Naive B cell (primary cell): Measurements from ENCODE around the gene RBM3. TPM values are rescaled to one million over a fixed set of nuclear protein-coding genes. Genes with fewer than 3 reads are reported as not detected.

ENCODE experiments used
- ATAC-seq, 2 donors: fragments of 150-1000 bp; cut with Tn5 transposase; 2 replicates each; pipeline ENCODE4 v1.10.0; 2021; ENCODE audit warnings: low read depth in 2 of 2, mild to moderate bottlenecking in 2 of 2, moderate library complexity in 2 of 2
- DNase-seq: peaks from one replicate; pipeline ENCODE4 v3.0.0; 2022
- H3K27ac Mint-ChIP-seq, 6 donors: one replicate each; pipeline ENCODE4 v1.8.0; 2020 to 2022; ENCODE audit warnings: mild to moderate bottlenecking in 6 of 6, mixed read lengths in 6 of 6, moderate library complexity in 5 of 6, inconsistent platforms in 2 of 6
- H3K27me3 Mint-ChIP-seq, 3 donors: one replicate each; pipeline ENCODE4 v1.8.0; 2021 to 2022; ENCODE audit warnings: mixed read lengths in 3 of 3, mild to moderate bottlenecking in 1 of 3
- H3K36me3 Mint-ChIP-seq, 2 donors: one replicate each; pipeline ENCODE4 v1.8.0; 2020 to 2022; ENCODE audit warnings: mixed read lengths in 2 of 2, inconsistent platforms in 1 of 2, mild to moderate bottlenecking in 1 of 2
- H3K4me1 Mint-ChIP-seq, 3 donors: one replicate each; pipeline ENCODE4 v1.8.0; 2020 to 2022; ENCODE audit warnings: mixed read lengths in 3 of 3, inconsistent platforms in 1 of 3, mild to moderate bottlenecking in 1 of 3, moderate library complexity in 1 of 3
- H3K4me3 Mint-ChIP-seq, 8 donors: one replicate each; pipeline ENCODE4 v1.8.0; 2020 to 2022; ENCODE audit warnings: mild to moderate bottlenecking in 8 of 8, mixed read lengths in 8 of 8, moderate library complexity in 8 of 8, inconsistent platforms in 2 of 8
- H3K9me3 Mint-ChIP-seq, 7 donors: one replicate each; pipeline ENCODE4 v1.8.0; 2020 to 2022; ENCODE audit warnings: mixed read lengths in 7 of 7, mild to moderate bottlenecking in 5 of 7, inconsistent platforms in 2 of 7, moderate library complexity in 1 of 7
- polyA plus RNA-seq, 6 donors: library from polyadenylated mRNA; unstranded; fragments of 300-500 nt; fragmentation: Illumina TruSeq; gene quantifications; one replicate each; pipeline ENCODE4 v1.2.3, GENCODE V29; 2021; ENCODE audit warnings: low read depth in 6 of 6

RBM3 gene
- polyA plus RNA-seq, 6 donors from 2014 or later, result 231 to 340 (median 264) TPM

- H3K27ac Mint-ChIP-seq, result no peak overlapping the region
- no peaks in the 10 kb centered on the region for H3K4me1 Mint-ChIP-seq
- H3K4me3 Mint-ChIP-seq, result no peak overlapping the region
- ATAC-seq, result no peak
- DNase-seq, result no peak
- H3K27me3 Mint-ChIP-seq, result peaks cover 0 to 6% (median 0%) of the 10 kb centered on the region in 3 donors
- no peaks in the 10 kb centered on the region for H3K36me3 Mint-ChIP-seq
- H3K9me3 Mint-ChIP-seq, result peaks cover 0 to 7% (median 0%) of the 10 kb centered on the region in 7 donors
These were observed 37.4 kb downstream of the RBM3 start for GRCh38 chrX:48611703-48612102.

- Mint-ChIP-seq H3K4me1 (no peaks in the 10 kb centered on the region), H3K27me3 (peaks cover 0 to 8% (median 0%) of the 10 kb centered on the region in 3 donors), H3K36me3 (no peaks in the 10 kb centered on the region), H3K27ac (peak overlapping the region in 1 of 6 donors; percentile 44), H3K9me3 (peaks cover 0 to 7% (median 0%) of the 10 kb centered on the region in 7 donors), H3K4me3 (no peak overlapping the region)
- no peak for DNase-seq
- ATAC-seq, result no peak
These were observed 39.3 kb downstream of the RBM3 start for GRCh38 chrX:48613502-48614160.

- peaks cover 0 to 2% (median 0%) of the 10 kb centered on the region in 3 donors for H3K4me1 Mint-ChIP-seq
- no peak overlapping the region for H3K4me3 Mint-ChIP-seq
- no peaks in the 10 kb centered on the region for H3K36me3 Mint-ChIP-seq
- ATAC-seq, result no peak
- H3K27ac Mint-ChIP-seq, result no peak overlapping the region
- DNase-seq, result no peak
- H3K9me3 Mint-ChIP-seq, result peaks cover 0 to 6% (median 0%) of the 10 kb centered on the region in 7 donors
- peaks cover 0 to 8% (median 0%) of the 10 kb centered on the region in 3 donors for H3K27me3 Mint-ChIP-seq
These were observed 42.3 kb downstream of the RBM3 start for GRCh38 chrX:48616576-48616975.

GRCh38 chrX:48617542-48618340, 43.5 kb downstream of the RBM3 start:
- no peaks in the 10 kb centered on the region for H3K36me3 Mint-ChIP-seq
- H3K4me1 Mint-ChIP-seq, result peaks cover 0 to 2% (median 0%) of the 10 kb centered on the region in 3 donors
- no peak for ATAC-seq
- peaks cover 0 to 6% (median 0%) of the 10 kb centered on the region in 7 donors for H3K9me3 Mint-ChIP-seq
- no peak for DNase-seq
- peaks cover 0 to 8% (median 0%) of the 10 kb centered on the region in 3 donors for H3K27me3 Mint-ChIP-seq
- H3K4me3 Mint-ChIP-seq, result no peak overlapping the region
- no peak overlapping the region for H3K27ac Mint-ChIP-seq

GRCh38 chrX:48626401-48627298, 52.4 kb downstream of the RBM3 start:
- Mint-ChIP-seq H3K27ac (peak overlapping the region in 2 of 6 donors; percentile 33 to 79), H3K4me1 (peaks cover 0 to 5% (median 0%) of the 10 kb centered on the region in 3 donors), H3K36me3 (no peaks in the 10 kb centered on the region), H3K9me3 (no peaks in the 10 kb centered on the region), H3K4me3 (no peak overlapping the region), H3K27me3 (no peaks in the 10 kb centered on the region)
- DNase-seq (no peak), ATAC-seq (no peak)

Other genes with a start within 250 kb of the RBM3 start
- gene SSX3, start 217.8 kb upstream of the RBM3 start, polyA plus RNA-seq, result not detected
- not detected for gene SSX4, start 190.9 kb upstream of the RBM3 start, polyA plus RNA-seq
- gene SSX4B, start 162.5 kb upstream of the RBM3 start, polyA plus RNA-seq, result not detected
- 10 to 100 TPM in 1 of 6 donors, 1 to 10 TPM in 5; 6.4 to 11.8 (median 8.5) TPM for gene SLC38A5, start 104.2 kb upstream of the RBM3 start, polyA plus RNA-seq
- 10 to 100 TPM; 45.1 to 72.0 (median 57.5) TPM for gene FTSJ1, start 98.3 kb upstream of the RBM3 start, polyA plus RNA-seq
- 10 to 100 TPM in 3 of 6 donors, 1 to 10 TPM in 3; 1.5 to 12.2 (median 9.0) TPM for gene PORCN, start 65.5 kb upstream of the RBM3 start, polyA plus RNA-seq
- gene EBP, start 52.7 kb upstream of the RBM3 start, polyA plus RNA-seq, result 10 to 100 TPM; 54.3 to 83.5 (median 64.1) TPM
- gene TBC1D25, start 34.8 kb upstream of the RBM3 start, polyA plus RNA-seq, result 10 to 100 TPM; 14.5 to 24.4 (median 21.2) TPM
- 10 to 100 TPM; 54.4 to 85.0 (median 61.3) TPM for gene WDR13, start 23.0 kb downstream of the RBM3 start, polyA plus RNA-seq
- 10 to 100 TPM; 12.7 to 27.8 (median 19.4) TPM for gene WAS, start 109.3 kb downstream of the RBM3 start, polyA plus RNA-seq
- 10 to 100 TPM in 3 of 6 donors, 1 to 10 TPM in 3; 6.6 to 13.3 (median 10.1) TPM for gene SUV39H1, start 122.2 kb downstream of the RBM3 start, polyA plus RNA-seq
- gene GLOD5, start 187.3 kb downstream of the RBM3 start, polyA plus RNA-seq, result not detected
- gene GATA1, start 212.1 kb downstream of the RBM3 start, polyA plus RNA-seq, result under 1 TPM in 2 of 6 donors, not detected in 4; 0.23 to 0.27 TPM
- 10 to 100 TPM; 11.9 to 26.6 (median 21.2) TPM for gene HDAC6, start 227.6 kb downstream of the RBM3 start, polyA plus RNA-seq